SU-DHL-6 (cell line): ENCODE data around the gene SETDB2.

Source experiments
- CTCF ChIP-seq: fragments of 200-600 bp; sonication (generic); IDR thresholded peaks from one replicate; pipeline ENCODE4 v1.5.1; 2017; ENCODE audit warnings: antibody characterized with exemption, mild to moderate bottlenecking, low read length, moderate library complexity; ENCODE audit not compliant: insufficient read depth, poor library complexity, severe bottlenecking
- EZH2phosphoT487 ChIP-seq: fragments of 200-600 bp; sonication (generic), shearing (Covaris generic); conservative IDR thresholded peaks from 2 replicates; pipeline ENCODE4 v1.6.1; 2018; ENCODE audit warnings: mild to moderate bottlenecking, antibody characterized with exemption, low read length, moderate library complexity, mixed read lengths

GRCh38 chr13:49533011-49533410 lies 88.9 kb downstream of the SETDB2 start:
- TF ChIP-seq CTCF (no peak), EZH2phosphoT487 (no peak)
